GM18867 (cell line): Measurements from ENCODE around the gene ADPRH.

Source experiments
- ATAC-seq: cut with Tn5 transposase; IDR thresholded peaks from one replicate; pipeline ENCODE4 v1.9.1; 2021; ENCODE audit warnings: mild to moderate bottlenecking, moderate library complexity; ENCODE audit not compliant: unreplicated experiment

ADPRH gene

GRCh38 chr3:119596398-119596797, 17.1 kb downstream of the ADPRH start:
- ATAC-seq = no peak

- ATAC-seq = no peak
Measured at GRCh38 chr3:119597548-119598288, 18.4 kb downstream of the ADPRH start, which contains the start of gene PLA1A. TSS of gene PLA1A (plus strand) at chr3:119597885. CDS start at chr3:119597914, 29 bp downstream.

GRCh38 chr3:119598410-119599098, 19.3 kb downstream of the ADPRH start:
- peak; percentile 32 for ATAC-seq

GRCh38 chr3:119599558-119600174, 20.4 kb downstream of the ADPRH start:
- no peak for ATAC-seq

- ATAC-seq = peak; percentile 80
Measured at GRCh38 chr3:119600732-119601131, 21.4 kb downstream of the ADPRH start.

- peak; percentile 32 for ATAC-seq
Measured at GRCh38 chr3:119601154-119601553, 21.9 kb downstream of the ADPRH start.

- ATAC-seq = no peak
Measured at GRCh38 chr3:119602676-119603075, 23.4 kb downstream of the ADPRH start.

- ATAC-seq = no peak
Measured at GRCh38 chr3:119604878-119605277, 25.6 kb downstream of the ADPRH start.

GRCh38 chr3:119608405-119609000, 29.2 kb downstream of the ADPRH start:
- ATAC-seq = no peak

- no peak for ATAC-seq
Measured at GRCh38 chr3:119609301-119609700, 30.0 kb downstream of the ADPRH start.

- ATAC-seq = no peak
Measured at GRCh38 chr3:119611664-119612063, 32.4 kb downstream of the ADPRH start.

- ATAC-seq = peak; percentile 72
Measured at GRCh38 chr3:119613201-119613600, 33.9 kb downstream of the ADPRH start.

GRCh38 chr3:119613872-119614271, 34.6 kb downstream of the ADPRH start:
- ATAC-seq = peak; percentile 52

- ATAC-seq = no peak
Measured at GRCh38 chr3:119616056-119616455, 36.8 kb downstream of the ADPRH start.

GRCh38 chr3:119619094-119619493, 39.8 kb downstream of the ADPRH start:
- no peak for ATAC-seq

GRCh38 chr3:119620899-119621298, 41.6 kb downstream of the ADPRH start:
- no peak for ATAC-seq

GRCh38 chr3:119624002-119624720, 44.9 kb downstream of the ADPRH start:
- no peak for ATAC-seq

GRCh38 chr3:119625451-119626153, 46.3 kb downstream of the ADPRH start:
- ATAC-seq = no peak

- no peak for ATAC-seq
Measured at GRCh38 chr3:119626196-119626595, 46.9 kb downstream of the ADPRH start.

- peak; percentile 38 for ATAC-seq
Measured at GRCh38 chr3:119627461-119627860, 48.2 kb downstream of the ADPRH start.
